NCI-H2107 treated with DMSO at 0.1 percent for 48 hours (cell line): ENCODE results near the gene KLHL14.

ENCODE experiments used
- DNase-seq: peaks from one replicate; lab custom pipeline; 2025; ENCODE audit not compliant: unreplicated experiment; lab: John Stamatoyannopoulos, UW

The KLHL14 gene

GRCh38 chr18:32770666-32771168 is 2.1 kb downstream of the KLHL14 start:
- no peak for DNase-seq

GRCh38 chr18:32770054-32770665 is 2.7 kb downstream of the KLHL14 start:
- no peak for DNase-seq

- no peak for DNase-seq
Observed at GRCh38 chr18:32769586-32770053, 3.2 kb downstream of the KLHL14 start.

GRCh38 chr18:32769071-32769585 is 3.7 kb downstream of the KLHL14 start:
- no peak for DNase-seq

DNA sequence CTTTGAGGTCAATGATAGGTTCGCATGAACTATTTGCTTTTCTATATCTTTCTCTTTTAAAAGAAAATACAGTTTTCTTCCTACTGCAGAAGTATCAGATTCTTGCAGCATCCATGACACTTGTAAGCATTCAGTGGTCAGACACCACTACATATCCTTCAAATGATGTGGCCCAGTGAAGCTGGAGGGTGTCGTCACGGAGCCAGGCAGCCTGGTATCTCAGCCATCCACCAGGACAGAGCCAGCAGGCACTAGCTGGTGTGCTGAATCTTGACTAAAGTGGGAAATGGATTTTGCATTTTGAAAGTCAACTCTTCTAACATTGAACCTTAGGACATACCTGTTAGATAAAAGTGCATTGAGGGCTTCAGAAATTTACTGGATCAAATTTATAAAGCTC is 5.4 kb downstream of the KLHL14 start:
- DNase-seq, result no peak

DNA sequence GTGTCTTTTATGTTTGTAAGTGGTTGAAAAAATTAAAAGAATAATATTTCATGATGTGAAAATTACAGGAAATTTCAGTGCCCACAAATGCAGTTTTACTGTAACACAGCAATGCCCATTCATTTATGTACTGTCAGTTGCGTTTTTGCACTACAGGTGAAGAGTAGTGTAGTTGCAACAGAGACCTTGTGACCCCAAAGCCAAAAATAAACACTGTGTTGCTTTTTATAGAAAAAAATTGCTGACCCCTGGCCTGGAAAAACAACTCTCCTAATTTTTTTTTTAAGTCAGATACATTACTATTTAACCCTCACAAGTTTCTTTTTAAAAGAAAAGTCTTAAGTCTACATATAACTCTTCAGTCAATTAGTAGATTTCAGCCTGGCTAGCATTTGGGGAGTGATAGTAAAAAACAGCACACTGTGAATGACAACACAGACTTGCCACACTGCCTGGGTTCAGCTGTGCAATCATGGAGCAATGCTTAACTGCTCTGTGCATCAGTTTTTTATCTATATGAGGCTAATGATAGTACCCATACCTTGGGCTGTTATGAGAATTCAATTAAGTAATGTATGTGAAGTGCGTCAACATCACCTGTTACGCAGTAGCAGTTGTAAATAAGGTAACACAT is 8.1 kb downstream of the KLHL14 start:
- DNase-seq, result no peak

- no peak for DNase-seq
Observed at GRCh38 chr18:32763293-32763692, 9.5 kb downstream of the KLHL14 start.

DNA sequence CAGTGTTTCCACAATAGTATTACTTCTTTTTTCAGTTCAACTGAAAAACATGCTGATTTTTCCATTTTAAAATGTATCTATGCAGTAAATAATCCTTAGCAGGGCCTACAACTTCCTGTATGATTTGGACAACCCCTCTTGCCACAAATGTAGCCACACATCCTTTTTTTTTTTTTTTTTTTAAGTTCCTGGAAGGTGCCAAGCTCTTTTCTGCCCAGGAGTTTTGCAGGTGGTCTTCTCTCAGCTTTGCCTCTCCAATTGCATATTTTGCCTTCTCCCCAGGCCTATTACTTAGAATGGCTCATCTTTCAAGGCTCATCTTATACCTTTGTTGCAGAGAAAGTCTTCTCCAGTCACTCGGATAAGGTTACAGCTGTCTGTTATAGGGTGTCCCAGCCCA is 11.6 kb downstream of the KLHL14 start:
- no peak for DNase-seq

DNA sequence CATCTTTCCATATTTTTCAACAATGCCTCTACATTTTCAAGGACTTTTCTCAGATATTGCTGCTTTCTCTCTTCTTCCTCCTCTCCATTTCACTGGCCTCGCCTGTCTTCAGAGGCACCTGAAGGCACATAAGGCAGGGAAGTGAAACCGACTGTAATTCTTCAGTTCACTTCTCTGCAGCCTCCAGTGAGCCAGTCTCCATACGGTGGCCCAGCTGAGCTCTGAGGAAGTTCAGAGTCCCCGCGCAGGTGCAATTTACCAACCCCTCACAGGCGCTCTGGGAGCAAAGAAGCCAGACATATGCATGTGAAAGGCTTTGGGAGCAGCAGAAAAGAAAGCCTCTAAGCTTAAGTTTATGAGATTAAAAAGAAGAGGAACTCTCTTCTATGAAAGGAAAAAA is 12.4 kb downstream of the KLHL14 start:
- no peak for DNase-seq

- no peak for DNase-seq
Observed at GRCh38 chr18:32759611-32760167, 13.1 kb downstream of the KLHL14 start.

- DNase-seq, result no peak
Observed at GRCh38 chr18:32754508-32755263, 18.1 kb downstream of the KLHL14 start.

GRCh38 chr18:32753656-32754260 is 19.1 kb downstream of the KLHL14 start:
- DNase-seq, result no peak

DNA sequence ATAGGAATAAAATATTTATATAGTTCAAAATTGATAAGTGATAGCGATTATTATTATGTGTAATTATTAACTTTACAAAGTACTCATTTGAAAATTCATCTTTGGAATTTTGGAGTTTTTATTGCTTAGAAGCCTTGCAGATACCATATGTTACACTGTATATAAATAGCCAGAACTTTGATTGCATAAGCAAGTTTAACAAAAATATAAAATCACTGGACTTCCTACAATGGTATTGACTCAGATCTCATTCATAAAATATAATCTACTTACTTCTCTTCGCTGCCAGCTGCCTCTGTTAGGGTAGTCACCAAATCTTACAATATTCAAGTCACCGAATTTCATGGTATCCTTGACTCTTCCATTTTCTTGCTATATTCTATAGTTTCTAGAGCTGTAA is 22.5 kb downstream of the KLHL14 start:
- DNase-seq, result no peak

DNA sequence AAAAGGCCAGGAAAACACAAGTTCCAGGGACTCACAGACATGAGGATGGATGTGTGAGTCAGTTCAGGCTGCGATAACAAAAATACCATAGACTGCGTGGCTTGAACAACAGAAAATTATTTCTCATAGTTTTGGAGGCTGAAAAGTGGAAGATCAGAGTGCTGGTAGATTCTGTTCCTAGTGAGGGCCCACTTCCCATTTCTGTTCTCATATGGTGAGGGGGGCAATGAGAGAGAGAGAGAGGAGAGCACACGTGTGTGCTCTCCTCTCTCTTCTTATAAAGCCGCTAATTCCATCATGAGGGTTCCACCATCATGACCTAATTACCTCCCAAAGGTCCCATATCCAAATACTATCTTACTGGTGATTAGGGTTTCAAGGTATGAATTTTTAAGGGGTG is 23.0 kb downstream of the KLHL14 start:
- no peak for DNase-seq

DNA sequence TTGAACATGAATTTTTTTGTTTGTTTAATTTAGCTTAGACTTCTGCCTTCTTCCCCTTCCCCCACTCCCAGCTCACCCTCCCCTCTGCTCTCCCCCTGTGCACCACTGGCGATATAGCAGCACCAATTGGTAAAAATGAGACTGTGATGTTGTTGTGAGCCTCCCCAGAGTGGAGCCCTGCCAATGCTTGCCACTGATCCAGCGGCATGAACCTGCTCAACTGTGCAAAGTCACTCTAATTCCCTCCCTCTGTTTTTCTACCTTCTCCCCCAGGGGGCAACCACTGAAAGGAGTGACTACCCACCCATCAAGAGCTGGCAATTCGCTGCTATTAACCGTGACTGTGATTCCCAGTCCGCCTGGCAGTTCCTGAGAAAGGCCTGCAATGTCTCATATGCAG is 30.2 kb downstream of the KLHL14 start:
- DNase-seq, result no peak

- no peak for DNase-seq
Observed at GRCh38 chr18:32735781-32736180, 37.0 kb downstream of the KLHL14 start.

- no peak for DNase-seq
Observed at GRCh38 chr18:32734442-32734841, 38.4 kb downstream of the KLHL14 start.

DNA sequence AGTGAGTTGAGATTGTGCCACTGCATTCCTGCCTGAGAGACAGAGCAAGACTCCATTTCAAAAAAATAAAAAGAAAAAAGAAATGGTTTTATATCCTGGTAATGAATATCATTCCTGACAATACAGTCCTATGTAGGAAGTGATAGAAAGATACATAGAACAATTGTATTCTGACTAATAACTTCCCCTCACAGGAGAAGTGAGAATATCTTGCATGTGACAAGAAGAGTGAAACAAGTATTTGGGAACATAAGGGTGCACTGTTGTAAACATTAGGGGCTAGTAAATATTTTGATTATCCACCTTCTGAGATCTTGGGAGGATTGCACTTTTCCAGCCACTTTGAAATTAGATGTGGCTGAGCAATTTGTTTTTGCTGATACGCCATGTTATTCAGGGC is 40.7 kb downstream of the KLHL14 start:
- no peak for DNase-seq

DNA sequence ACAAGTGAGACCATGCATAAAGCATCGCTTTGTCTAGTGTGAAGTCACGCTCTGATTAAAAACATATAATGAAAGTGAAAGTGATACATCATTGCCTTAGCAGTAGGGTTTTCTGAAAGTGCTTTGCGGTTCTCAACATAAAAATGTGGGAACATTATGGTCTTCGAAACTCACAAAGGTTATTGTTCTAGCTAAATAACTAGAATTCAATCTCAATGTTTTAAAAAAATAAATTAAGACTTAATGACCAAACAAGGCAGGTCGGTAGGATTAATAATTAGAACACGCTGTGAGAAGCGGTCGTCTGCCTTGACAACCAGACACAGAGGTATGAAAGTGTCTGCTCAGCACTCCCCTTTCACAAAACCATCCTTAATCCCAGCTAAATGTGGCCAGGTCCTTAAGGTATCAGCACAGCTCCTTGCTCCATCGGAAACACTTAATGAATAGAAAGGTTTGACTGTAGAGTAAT is 42.2 kb downstream of the KLHL14 start:
- peak; percentile 66 for DNase-seq

DNA sequence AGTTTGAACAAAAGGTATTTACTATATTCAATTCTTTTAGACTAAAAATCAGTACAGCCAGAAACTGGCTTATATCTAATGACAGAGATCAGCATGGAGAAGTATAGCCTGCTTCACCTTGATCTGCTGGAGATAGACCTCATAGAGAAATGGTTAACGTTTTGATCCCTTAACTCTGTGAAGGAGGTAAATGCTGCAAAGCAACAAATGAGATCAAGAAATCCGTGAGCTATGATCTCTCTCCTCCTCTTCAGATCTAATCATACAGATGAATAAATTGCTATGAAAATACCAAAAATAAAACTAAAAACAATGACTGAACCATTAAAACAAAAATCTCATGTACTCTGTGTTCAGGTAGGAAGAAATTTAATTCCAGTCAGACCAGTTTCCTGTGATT is 42.8 kb downstream of the KLHL14 start:
- DNase-seq, result peak; percentile 66
